Neural cell (in vitro differentiated cells): ENCODE results near the gene RPS15. TPM values are rescaled to one million over a fixed set of nuclear protein-coding genes. Genes with fewer than 3 reads are reported as not detected.

Source experiments
- H2AFZ ChIP-seq: fragments of 200-600, 300-800 bp; sonication (generic), shearing (Covaris generic); 2 replicates; pipeline ENCODE4 v1.6.0; 2014; ENCODE audit warnings: low read depth, mild to moderate bottlenecking, antibody characterized with exemption, low read length, moderate library complexity
- H3F3A ChIP-seq: fragments of 200-600 bp; shearing (Covaris generic); 2 replicates; pipeline ENCODE4 v1.6.1; 2016; ENCODE audit warnings: mild to moderate bottlenecking, moderate library complexity, mixed read lengths, antibody characterized with exemption, low read length; ENCODE audit not compliant: insufficient read depth, poor library complexity, severe bottlenecking
- H3K27ac ChIP-seq: fragments of 200-600, 300-800 bp; sonication (generic), shearing (Covaris generic); 2 replicates; pipeline ENCODE4 v1.5.1; 2014; ENCODE audit warnings: mild to moderate bottlenecking, low read length, moderate library complexity
- H3K27me3 ChIP-seq: fragments of 300-800, 200-600 bp; sonication (generic), shearing (Covaris generic); 2 replicates; pipeline ENCODE4 v1.6.0; 2014; ENCODE audit warnings: mild to moderate bottlenecking, low read depth, low read length, moderate library complexity; ENCODE audit not compliant: insufficient read depth
- H3K36me3 ChIP-seq: fragments of 300-800, 200-600 bp; sonication (generic), shearing (Covaris generic); 2 replicates; pipeline ENCODE4 v1.5.1; 2014; ENCODE audit warnings: mild to moderate bottlenecking, antibody characterized with exemption, low read length, moderate library complexity; ENCODE audit not compliant: insufficient read depth
- H3K4me2 ChIP-seq: fragments of 300-800, 200-600 bp; sonication (generic), shearing (Covaris generic); 2 replicates; pipeline ENCODE4 v1.6.0; 2014; ENCODE audit warnings: mild to moderate bottlenecking, low read length
- H3K4me3 ChIP-seq: fragments of 300-800, 200-600 bp; sonication (generic), shearing (Covaris generic); 2 replicates; pipeline ENCODE4 v1.5.1; 2014; ENCODE audit warnings: mild to moderate bottlenecking, low read length, moderate library complexity
- H3K79me2 ChIP-seq: fragments of 200-600 bp; shearing (Covaris generic); replicated peaks from 2 replicates; pipeline ENCODE4 v1.6.0; 2014; ENCODE audit warnings: mild to moderate bottlenecking, low read length, moderate library complexity; ENCODE audit not compliant: insufficient read depth
- H3K9ac ChIP-seq: fragments of 300-800, 200-600 bp; sonication (generic), shearing (Covaris generic); 2 replicates; pipeline ENCODE4 v1.6.1; 2016; ENCODE audit warnings: mild to moderate bottlenecking, low read length, mixed read lengths
- H3K9me2 ChIP-seq: fragments of 200-600 bp; shearing (Covaris generic); 2 replicates; pipeline ENCODE4 v1.6.1; 2016; ENCODE audit warnings: mild to moderate bottlenecking, low read length, mixed read lengths; ENCODE audit not compliant: insufficient read depth
- H3K9me3 ChIP-seq: fragments of 200-600, 300-800 bp; sonication (generic), shearing (Covaris generic); 2 replicates; pipeline ENCODE4 v1.6.1; 2016; ENCODE audit warnings: mild to moderate bottlenecking, mixed run types, low read length, moderate library complexity, mixed read lengths
- H4K20me1 ChIP-seq: fragments of 200-600 bp; shearing (Covaris generic); 2 replicates; pipeline ENCODE4 v1.6.1; 2016; ENCODE audit warnings: mild to moderate bottlenecking, mixed run types; ENCODE audit not compliant: insufficient read depth
- CTCF ChIP-seq: fragments of 450-650 bp; IDR thresholded peaks from 2 replicates; pipeline ENCODE4 v1.5.1; 2014; ENCODE audit warnings: antibody characterized with exemption, mild to moderate bottlenecking, moderate library complexity; ENCODE audit not compliant: poor library complexity, severe bottlenecking
- EP300 ChIP-seq: fragments of 450-650 bp; conservative IDR thresholded peaks from 2 replicates; pipeline ENCODE4 v1.6.1; 2014; ENCODE audit warnings: antibody characterized with exemption, mild to moderate bottlenecking, moderate library complexity; ENCODE audit not compliant: poor library complexity, severe bottlenecking
- EZH2 ChIP-seq: fragments of 200-600, 300-800 bp; shearing (Covaris generic), sonication (generic); IDR thresholded peaks from 2 replicates; pipeline ENCODE4 v1.6.1; 2014; ENCODE audit warnings: antibody characterized with exemption, low read length, borderline replicate concordance, mild to moderate bottlenecking; ENCODE audit not compliant: insufficient read depth, poor library complexity, severe bottlenecking
- MXI1 ChIP-seq: fragments of 450-650 bp; conservative IDR thresholded peaks from 2 replicates; pipeline ENCODE4 v1.6.1; 2014; ENCODE audit warnings: antibody characterized with exemption, mild to moderate bottlenecking; ENCODE audit not compliant: poor library complexity, severe bottlenecking
- POLR2AphosphoS5 ChIP-seq: IDR thresholded peaks from 2 replicates; pipeline ENCODE4 v1.6.1; 2012
- RAD21 ChIP-seq: fragments of 450-650 bp; conservative IDR thresholded peaks from 2 replicates; pipeline ENCODE4 v1.6.1; 2014; ENCODE audit warnings: antibody characterized with exemption, mild to moderate bottlenecking, moderate library complexity
- REST ChIP-seq: IDR thresholded peaks from 2 replicates; pipeline ENCODE4 v1.6.1; 2012; ENCODE audit warnings: borderline replicate concordance
- SMC3 ChIP-seq: fragments of 450-650 bp; conservative IDR thresholded peaks from 2 replicates; pipeline ENCODE4 v1.6.1; 2014; ENCODE audit warnings: antibody characterized with exemption, mild to moderate bottlenecking, moderate library complexity; ENCODE audit not compliant: poor library complexity
- TAF1 ChIP-seq: IDR thresholded peaks from 2 replicates; pipeline ENCODE4 v1.6.1; 2012; ENCODE audit warnings: low read depth
- polyA plus RNA-seq: library from polyadenylated mRNA; depleted of rRNA; stranded (reverse); fragments of >200 nt; gene quantifications from 2 replicates; pipeline ENCODE4 v1.2.3, GENCODE V29; 2014

Gene RPS15
- polyA plus RNA-seq, 1 donor from 2014 or later, result 591 TPM

GRCh38 chr19:1429750-1430149 is 8.4 kb upstream of the RPS15 start:
- Histone ChIP-seq H3K4me3 (no peak overlapping the region), H2AFZ (no peak overlapping the region), H3F3A (no peaks in the 10 kb centered on the region), H3K9me3 (no peaks in the 10 kb centered on the region), H3K27me3 (no peaks in the 10 kb centered on the region), H3K79me2 (no peaks in the 10 kb centered on the region), H3K9ac (no peak overlapping the region), H3K27ac (no peak overlapping the region), H3K4me2 (no peak overlapping the region), H4K20me1 (no peaks in the 10 kb centered on the region), H3K9me2 (no peaks in the 10 kb centered on the region), H3K36me3 (no peaks in the 10 kb centered on the region)
- TF ChIP-seq MXI1, result no peak
- TF ChIP-seq EP300, result no peak
- no peak for TF ChIP-seq REST
- no peak for TF ChIP-seq RAD21
- no peak for TF ChIP-seq SMC3
- TF ChIP-seq POLR2AphosphoS5, result no peak
- no peak for TF ChIP-seq EZH2
- TF ChIP-seq TAF1, result no peak
- no peak for TF ChIP-seq CTCF

GRCh38 chr19:1430246-1430645 is 8.0 kb upstream of the RPS15 start:
- TF ChIP-seq EP300 (no peak), REST (no peak), EZH2 (no peak), MXI1 (no peak), RAD21 (no peak), CTCF (no peak), POLR2AphosphoS5 (no peak), SMC3 (no peak), TAF1 (no peak)
- Histone ChIP-seq H2AFZ (no peak overlapping the region), H3K4me3 (no peak overlapping the region), H3K36me3 (no peaks in the 10 kb centered on the region), H3K27ac (no peak overlapping the region), H3K9ac (no peak overlapping the region), H3K27me3 (no peaks in the 10 kb centered on the region), H4K20me1 (no peaks in the 10 kb centered on the region), H3F3A (no peaks in the 10 kb centered on the region), H3K4me2 (no peak overlapping the region), H3K9me2 (no peaks in the 10 kb centered on the region), H3K79me2 (no peaks in the 10 kb centered on the region), H3K9me3 (no peaks in the 10 kb centered on the region)
